GM21367 (cell line): ENCODE data around the gene MGA.

Experiments
- ATAC-seq: cut with Tn5 transposase; IDR thresholded peaks from one replicate; pipeline ENCODE4 v1.9.1; 2021; ENCODE audit not compliant: unreplicated experiment

The MGA gene

DNA sequence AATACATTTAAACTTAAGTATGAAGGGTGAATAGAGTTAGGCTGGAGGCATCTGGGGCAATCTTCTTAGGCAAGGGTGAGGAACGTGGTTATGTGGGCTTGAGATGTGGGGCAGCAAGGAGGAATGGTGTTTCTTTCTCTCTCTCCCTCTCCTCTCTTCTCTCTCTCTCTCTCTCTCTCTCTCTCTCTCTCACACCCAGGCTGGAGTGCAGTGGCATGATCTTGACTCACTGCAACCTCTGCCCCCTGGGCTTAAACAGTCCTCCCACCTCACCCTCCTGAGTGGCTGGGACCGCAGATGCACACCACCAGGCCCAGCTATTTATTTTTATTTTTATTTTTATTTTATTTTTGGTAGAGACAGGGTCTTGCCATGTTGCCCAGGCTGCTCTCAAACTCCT is 4.0 kb upstream of the MGA start:
- no peak for ATAC-seq

GRCh38 chr15:41658689-41659088 is 1.5 kb upstream of the MGA start:
- no peak for ATAC-seq

- no peak for ATAC-seq
These were observed 1.0 kb upstream of the MGA start for GRCh38 chr15:41659190-41659589.

- ATAC-seq, result no peak
These were observed 360 bp upstream of the MGA start for GRCh38 chr15:41659855-41660234.

- no peak for ATAC-seq
These were observed 893 bp downstream of the MGA start for GRCh38 chr15:41661078-41661517.

DNA sequence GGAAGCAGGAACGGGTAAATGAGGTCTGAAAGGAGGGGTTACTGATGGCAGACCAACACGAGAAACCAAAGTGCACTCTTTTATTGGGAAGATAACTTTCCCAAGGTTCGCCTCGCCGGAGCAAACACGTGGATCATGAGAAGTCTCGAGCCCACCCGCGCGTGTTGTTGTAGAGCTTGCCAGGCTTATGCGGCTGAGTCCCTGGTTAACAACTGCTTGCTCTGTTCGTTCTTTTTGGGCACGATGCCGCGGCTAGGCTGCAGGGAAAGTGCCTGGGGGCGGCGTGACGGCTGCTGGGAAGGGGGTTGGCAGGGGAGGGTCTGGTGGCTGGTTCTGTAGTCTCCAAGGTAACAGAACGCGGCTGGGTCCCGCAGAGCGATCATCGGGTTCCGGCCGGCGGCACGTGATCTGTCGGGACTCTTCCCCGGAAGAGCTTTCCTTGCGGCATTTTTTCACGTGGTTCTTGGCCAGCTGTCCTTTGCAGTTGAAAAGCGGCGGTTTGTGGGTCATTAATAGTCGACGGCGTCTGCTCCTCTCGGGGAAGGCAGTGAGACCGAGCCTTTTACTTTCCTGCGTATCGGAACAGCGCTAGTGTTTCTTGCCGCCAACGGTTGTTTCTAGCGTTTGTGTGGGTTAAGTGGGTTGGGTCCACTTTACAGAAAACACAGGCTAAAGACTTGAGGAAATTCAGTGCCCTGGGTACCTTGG is 1.5 kb downstream of the MGA start:
- no peak for ATAC-seq

GRCh38 chr15:41666353-41666920 is 6.2 kb downstream of the MGA start:
- ATAC-seq, result no peak

- ATAC-seq, result no peak
These were observed 9.5 kb downstream of the MGA start for GRCh38 chr15:41669701-41670100.

- no peak for ATAC-seq
These were observed 11.7 kb downstream of the MGA start for GRCh38 chr15:41671656-41672648.

GRCh38 chr15:41675337-41675736 is 15.1 kb downstream of the MGA start:
- no peak for ATAC-seq

- no peak for ATAC-seq
These were observed 18.5 kb downstream of the MGA start for GRCh38 chr15:41678742-41679141.

DNA sequence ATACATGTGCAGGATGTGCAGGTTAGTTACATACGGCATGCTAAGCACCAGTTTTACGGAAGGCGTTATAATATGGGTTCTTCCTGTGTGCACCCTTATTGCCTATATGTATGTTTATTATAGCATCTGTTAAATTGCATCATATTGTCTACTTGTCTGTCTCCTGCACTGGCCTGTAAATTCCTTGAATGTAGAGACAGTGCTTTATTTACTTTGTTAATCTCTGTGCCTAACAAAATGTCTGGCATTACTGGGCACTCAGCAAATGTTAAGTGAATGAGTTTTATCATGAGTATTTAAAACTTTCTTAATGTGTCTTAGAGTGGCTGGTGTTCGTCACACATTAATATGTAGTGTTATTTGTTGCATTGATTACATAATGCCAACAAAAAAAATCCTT is 23.8 kb downstream of the MGA start:
- no peak for ATAC-seq

GRCh38 chr15:41688671-41689070 is 28.5 kb downstream of the MGA start:
- ATAC-seq, result no peak

GRCh38 chr15:41689083-41689482 is 28.9 kb downstream of the MGA start:
- no peak for ATAC-seq

DNA sequence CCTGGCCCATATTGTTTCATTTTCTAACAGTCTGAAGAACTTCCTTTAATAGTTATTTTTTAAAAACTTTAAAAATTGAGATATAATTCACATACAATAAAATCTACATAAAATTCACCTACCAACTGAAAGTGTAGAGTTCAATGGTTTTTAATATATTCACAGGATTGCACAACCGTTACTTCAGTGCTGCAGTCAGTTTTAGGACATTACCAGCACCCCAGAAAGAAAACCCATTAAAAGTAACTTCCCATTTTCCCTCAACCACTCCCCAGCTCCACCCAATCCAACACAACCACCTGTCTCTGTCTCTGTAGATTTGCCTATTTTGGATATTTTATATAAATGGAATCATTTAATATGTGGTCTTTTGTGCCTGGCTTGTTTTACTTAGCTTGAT is 29.6 kb downstream of the MGA start:
- no peak for ATAC-seq

DNA sequence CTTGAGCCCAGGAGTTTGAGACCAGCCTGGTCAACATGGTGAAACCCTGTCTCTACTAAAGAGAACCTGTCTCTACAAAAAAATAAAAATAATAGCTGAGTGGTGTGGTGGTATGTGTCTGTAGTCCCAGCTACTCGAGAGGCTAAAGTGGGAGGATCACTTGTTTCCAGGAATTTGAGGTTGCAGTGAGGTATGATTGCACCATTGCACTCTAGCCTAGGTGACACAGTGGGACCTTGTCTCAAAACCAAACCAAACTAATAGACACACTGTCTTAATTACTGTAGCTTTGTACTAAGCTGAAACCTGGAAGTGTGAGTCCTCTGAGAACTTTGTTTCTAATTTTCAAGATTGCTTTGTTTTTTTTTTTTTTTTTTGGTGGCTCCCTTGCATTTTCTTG is 30.4 kb downstream of the MGA start:
- no peak for ATAC-seq

- no peak for ATAC-seq
These were observed 31.3 kb downstream of the MGA start for GRCh38 chr15:41691471-41691870.

DNA sequence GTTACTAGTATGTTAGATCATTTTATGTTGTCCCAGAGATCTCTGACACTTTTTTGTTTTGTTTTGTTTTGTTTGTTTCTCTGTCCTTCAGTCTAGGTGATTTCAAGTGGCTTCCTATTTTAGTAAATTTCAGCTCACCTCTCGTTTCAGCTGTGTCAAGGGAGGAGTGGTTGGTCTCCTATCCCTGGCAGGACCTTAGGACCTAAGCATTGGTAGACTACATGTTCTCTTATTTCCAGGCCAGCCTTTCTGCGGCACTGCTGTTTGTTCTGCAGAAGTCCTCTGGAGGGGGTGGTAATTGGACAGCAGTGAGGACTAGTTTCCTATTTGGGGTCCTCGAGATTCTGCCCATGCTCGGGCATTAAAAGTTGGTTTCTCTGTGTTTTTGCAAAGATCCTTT is 31.8 kb downstream of the MGA start:
- ATAC-seq, result no peak

- no peak for ATAC-seq
These were observed 33.6 kb downstream of the MGA start for GRCh38 chr15:41693757-41694156.

DNA sequence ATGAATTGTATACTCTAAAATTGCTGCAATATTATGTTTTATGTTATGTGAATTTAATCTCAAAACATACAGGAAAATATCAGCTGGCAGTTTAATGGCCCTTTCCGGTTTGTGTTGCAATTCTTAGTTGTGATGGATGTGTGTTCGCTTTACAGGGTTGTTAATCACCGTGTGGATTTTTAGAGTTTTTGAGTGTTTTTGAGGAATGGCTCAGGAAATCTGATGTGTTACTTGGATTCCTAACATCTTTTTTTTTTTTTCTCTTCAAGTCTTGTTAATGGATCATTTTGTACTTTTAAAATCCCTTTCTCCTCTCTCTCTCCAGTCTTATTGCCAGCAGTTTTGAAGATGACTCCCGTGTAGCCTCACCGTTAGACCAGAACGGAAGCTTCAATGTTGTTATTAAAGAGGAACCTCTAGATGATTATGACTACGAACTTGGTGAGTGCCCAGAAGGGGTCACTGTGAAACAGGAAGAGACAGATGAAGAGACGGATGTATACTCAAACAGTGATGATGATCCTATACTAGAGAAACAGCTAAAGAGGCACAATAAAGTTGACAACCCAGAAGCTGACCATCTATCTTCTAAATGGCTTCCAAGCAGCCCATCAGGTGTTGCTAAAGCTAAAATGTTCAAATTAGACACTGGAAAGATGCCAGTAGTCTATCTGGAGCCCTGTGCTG is 35.7 kb downstream of the MGA start:
- ATAC-seq, result no peak

DNA sequence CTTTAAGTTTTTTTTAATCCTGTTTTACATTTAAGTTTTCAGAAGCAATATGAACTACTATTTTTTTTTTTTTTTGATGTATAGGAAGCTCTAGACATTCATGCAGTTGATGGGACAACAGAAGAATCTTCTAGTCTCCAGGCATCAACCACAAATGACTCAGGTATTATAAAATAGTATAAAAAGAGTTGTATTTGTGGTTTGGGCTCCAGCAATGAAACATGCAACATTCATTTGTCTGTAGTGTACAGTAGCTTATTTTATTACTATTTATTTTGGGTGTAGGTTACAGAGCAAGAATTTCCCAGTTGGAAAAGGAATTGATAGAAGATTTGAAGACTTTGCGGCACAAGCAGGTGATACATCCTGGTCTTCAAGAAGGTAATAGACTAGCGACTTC is 38.6 kb downstream of the MGA start:
- ATAC-seq, result no peak
